ENCODE measurements around the gene TMEM108. TPM values are rescaled to one million over a fixed set of nuclear protein-coding genes. Genes with fewer than 3 reads are reported as not detected.

Gene TMEM108
- total RNA-seq, 4 donors from 2014 or later = 2.6 to 9.2 (median 4.6) TPM

DNA sequence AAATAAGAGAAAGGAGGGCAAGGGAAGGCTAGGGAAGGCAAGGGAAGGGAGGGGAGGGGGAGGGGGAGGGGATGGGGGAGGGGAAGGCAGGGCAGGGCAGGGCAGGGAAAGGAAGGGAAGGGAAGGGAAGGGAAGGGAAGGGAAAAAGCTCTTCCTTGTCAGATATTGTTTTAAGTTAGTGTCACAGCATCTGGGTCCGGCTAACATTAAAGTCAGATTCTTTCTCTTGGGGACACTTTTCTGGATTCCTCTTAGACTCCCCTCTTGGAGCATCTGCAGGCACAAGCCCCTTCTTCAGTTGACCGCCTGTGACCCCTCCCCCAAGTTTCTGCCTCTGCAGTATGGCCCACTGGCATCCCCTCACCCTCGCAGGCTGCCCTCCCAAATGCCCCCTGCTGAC, 387.7 kb downstream of the TMEM108 start:
- WGBS, 2 donors = 70 to 86% methylated on average over 3 of the region's 3 CpGs
- peaks cover 0 to 8% of the 10 kb centered on the region in 2 donors for H3K4me1 ChIP-seq
- intact Hi-C loops (cut with DNase I) = loop anchor here (10.0 kb wide), 1 partner anchor 149 kb away; the partner anchor contains the start of gene CDV3

GRCh38 chr3:133426721-133427120, 388.5 kb downstream of the TMEM108 start:
- Histone ChIP-seq H3K4me1 (peaks cover 0 to 7% of the 10 kb centered on the region in 2 donors), H3K36me3 (no peaks in the 10 kb centered on the region), H3K9me3 (no peaks in the 10 kb centered on the region), H3K27me3 (no peaks in the 10 kb centered on the region), H3K27ac (no peak overlapping the region), H3K4me3 (replicated peaks in 1 of 3) (no peak overlapping the region)
- no peak for TF ChIP-seq POLR2A (IDR thresholded peaks at IDR 0.05)
- TF ChIP-seq, protein P1, sequence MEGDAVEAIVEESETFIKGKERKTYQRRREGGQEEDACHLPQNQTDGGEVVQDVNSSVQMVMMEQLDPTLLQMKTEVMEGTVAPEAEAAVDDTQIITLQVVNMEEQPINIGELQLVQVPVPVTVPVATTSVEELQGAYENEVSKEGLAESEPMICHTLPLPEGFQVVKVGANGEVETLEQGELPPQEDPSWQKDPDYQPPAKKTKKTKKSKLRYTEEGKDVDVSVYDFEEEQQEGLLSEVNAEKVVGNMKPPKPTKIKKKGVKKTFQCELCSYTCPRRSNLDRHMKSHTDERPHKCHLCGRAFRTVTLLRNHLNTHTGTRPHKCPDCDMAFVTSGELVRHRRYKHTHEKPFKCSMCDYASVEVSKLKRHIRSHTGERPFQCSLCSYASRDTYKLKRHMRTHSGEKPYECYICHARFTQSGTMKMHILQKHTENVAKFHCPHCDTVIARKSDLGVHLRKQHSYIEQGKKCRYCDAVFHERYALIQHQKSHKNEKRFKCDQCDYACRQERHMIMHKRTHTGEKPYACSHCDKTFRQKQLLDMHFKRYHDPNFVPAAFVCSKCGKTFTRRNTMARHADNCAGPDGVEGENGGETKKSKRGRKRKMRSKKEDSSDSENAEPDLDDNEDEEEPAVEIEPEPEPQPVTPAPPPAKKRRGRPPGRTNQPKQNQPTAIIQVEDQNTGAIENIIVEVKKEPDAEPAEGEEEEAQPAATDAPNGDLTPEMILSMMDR (IDR thresholded peaks at IDR 0.05) = no peak
- 81% methylated on average over 2 of the region's 2 CpGs for WGBS, 2 donors
- DNase-seq = no peak
- intact Hi-C loops (cut with DNase I) = loop anchor here (10.0 kb wide), 1 partner anchor 148 kb away; the partner anchor contains the start of gene CDV3

More for the DNA sequence above, 387.7 kb downstream of the TMEM108 start:
- no peaks in the 10 kb centered on the region for H3K9me3 ChIP-seq
- TF ChIP-seq, protein P1 (IDR thresholded peaks at IDR 0.05) = no peak
- no peaks in the 10 kb centered on the region for H3K27me3 ChIP-seq
- no peak overlapping the region for H3K4me3 ChIP-seq (replicated peaks in 1 of 3)
- H3K36me3 ChIP-seq = no peaks in the 10 kb centered on the region
- DNase-seq = no peak
- no peak overlapping the region for H3K27ac ChIP-seq

DNA sequence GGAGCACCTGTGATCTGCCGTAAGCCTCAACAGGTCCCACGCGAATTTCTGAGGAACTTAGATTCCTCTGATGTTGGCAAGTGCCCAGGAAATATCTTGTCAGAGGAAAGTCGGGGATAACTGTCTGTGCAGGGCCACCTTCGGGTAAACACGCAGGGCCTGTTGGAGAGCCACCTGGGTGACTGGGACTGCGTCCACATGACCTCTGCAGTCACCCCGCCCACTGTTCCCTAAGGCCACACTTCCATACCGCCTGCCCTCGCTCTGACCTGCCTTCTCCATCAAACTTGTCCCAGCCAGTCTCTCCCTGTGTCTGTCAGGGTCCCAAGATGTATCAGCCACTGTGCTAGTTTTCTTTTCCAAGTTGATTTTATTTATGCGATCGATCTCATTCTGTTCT, 390.4 kb downstream of the TMEM108 start:
- H3K9me3 ChIP-seq = no peaks in the 10 kb centered on the region
- no peak for DNase-seq
- H3K27me3 ChIP-seq = no peaks in the 10 kb centered on the region
- H3K4me1 ChIP-seq = peaks cover 0 to 7% of the 10 kb centered on the region in 2 donors
- intact Hi-C loops (cut with DNase I) = loop anchor here (10.0 kb wide), 1 partner anchor 146 kb away; the partner anchor contains the start of gene CDV3
- H3K4me3 ChIP-seq (replicated peaks in 1 of 3) = no peak overlapping the region
- 74 to 76% methylated on average over 12 of the region's 12 CpGs for WGBS, 2 donors
- TF ChIP-seq POLR2A (IDR thresholded peaks at IDR 0.05) = no peak
- TF ChIP-seq, protein P1 (IDR thresholded peaks at IDR 0.05) = no peak
- no peak overlapping the region for H3K27ac ChIP-seq
- no peaks in the 10 kb centered on the region for H3K36me3 ChIP-seq

DNA sequence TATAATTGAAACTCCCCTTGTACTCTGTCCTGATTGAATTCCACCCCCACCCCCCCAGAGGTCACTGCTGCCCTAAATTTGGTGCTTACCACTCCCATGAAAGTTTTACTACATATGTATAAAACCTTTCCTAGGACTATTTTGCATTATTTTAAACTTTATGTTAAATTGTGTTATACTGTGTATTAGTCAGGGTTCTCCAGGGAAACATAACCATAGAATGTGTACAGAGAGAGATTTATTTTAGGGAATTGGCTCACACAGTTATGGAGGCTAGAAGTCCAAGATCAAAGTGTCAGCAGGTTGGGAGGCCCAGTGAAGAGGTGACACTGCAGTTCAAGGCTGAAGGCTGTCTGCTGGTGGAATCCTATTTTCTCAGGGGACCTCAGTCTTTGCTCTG, 390.9 kb downstream of the TMEM108 start:
- TF ChIP-seq POLR2A (IDR thresholded peaks at IDR 0.05) = no peak
- TF ChIP-seq, protein P1 (IDR thresholded peaks at IDR 0.05) = no peak
- intact Hi-C loops (cut with DNase I) = loop anchor here (10.0 kb wide), 1 partner anchor 146 kb away; the partner anchor contains the start of gene CDV3
- Histone ChIP-seq H3K4me1 (peaks cover 0 to 5% of the 10 kb centered on the region in 2 donors), H3K9me3 (no peaks in the 10 kb centered on the region), H3K27me3 (no peaks in the 10 kb centered on the region), H3K36me3 (no peaks in the 10 kb centered on the region), H3K4me3 (replicated peaks in 1 of 3) (no peak overlapping the region), H3K27ac (no peak overlapping the region)
- DNase-seq = no peak

DNA sequence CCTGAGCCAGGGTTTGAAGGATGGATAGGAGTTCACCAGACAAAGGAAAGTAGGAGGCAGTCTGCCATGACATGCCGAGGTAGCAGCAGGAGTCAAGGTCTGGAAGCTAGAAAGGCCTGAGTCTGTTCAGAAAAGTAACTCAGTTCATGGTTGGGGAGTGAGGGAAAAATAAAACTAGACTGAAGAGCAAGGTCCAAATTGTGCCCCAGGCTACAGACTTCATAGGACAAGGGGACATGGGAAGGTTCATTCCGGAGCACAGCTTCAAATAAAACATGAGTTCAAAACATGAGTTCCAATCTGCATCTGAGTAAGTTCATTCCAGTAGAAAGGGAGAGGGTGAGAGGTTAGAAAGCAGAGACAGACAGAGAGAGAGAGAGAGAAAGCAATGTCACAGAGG, 401.4 kb downstream of the TMEM108 start:
- no peak for TF ChIP-seq POLR2A (IDR thresholded peaks at IDR 0.05)
- TF ChIP-seq, protein P1 (IDR thresholded peaks at IDR 0.05) = no peak
- no peak for DNase-seq
- H3K4me1 ChIP-seq = peaks cover 2 to 10% of the 10 kb centered on the region in 2 donors
- H3K9me3 ChIP-seq = no peaks in the 10 kb centered on the region
- no peak overlapping the region for H3K4me3 ChIP-seq (replicated peaks in 1 of 3)
- 95 to 97% methylated on average over 2 of the region's 2 CpGs for WGBS, 2 donors
- no peaks in the 10 kb centered on the region for H3K36me3 ChIP-seq
- intact Hi-C loops (cut with DNase I) = no loop called here
- no peaks in the 10 kb centered on the region for H3K27me3 ChIP-seq
- H3K27ac ChIP-seq = no peak overlapping the region

Data from thyroid gland (tissue), 4 donors.